DOHH2 (cell line): ENCODE measurements around the gene ADAMTS8.

ENCODE experiments used
- H3F3A ChIP-seq: fragments of 200-600 bp; sonication (generic), shearing (Covaris generic); 2 replicates; pipeline ENCODE4 v1.6.0; 2016; ENCODE audit warnings: antibody characterized with exemption, mild to moderate bottlenecking; ENCODE audit not compliant: control insufficient read depth, insufficient read depth
- H3K27ac ChIP-seq: fragments of 200-600 bp; sonication (generic); 2 replicates; pipeline ENCODE4 v1.5.1; 2014; ENCODE audit warnings: low read depth, mild to moderate bottlenecking, low read length, moderate library complexity
- H3K27me3 ChIP-seq: fragments of 200-600 bp; sonication (generic); 2 replicates; pipeline ENCODE4 v1.6.1; 2014; ENCODE audit warnings: mild to moderate bottlenecking, low read length, mixed read lengths; ENCODE audit not compliant: control insufficient read depth
- H3K36me3 ChIP-seq: fragments of 200-600 bp; sonication (generic); 2 replicates; pipeline ENCODE4 v1.6.1; 2014; ENCODE audit warnings: mild to moderate bottlenecking, low read length, moderate library complexity, mixed read lengths; ENCODE audit not compliant: control insufficient read depth
- H3K4me1 ChIP-seq: fragments of 200-600 bp; sonication (generic); 2 replicates; pipeline ENCODE4 v1.6.1; 2014; ENCODE audit warnings: mild to moderate bottlenecking, low read length, mixed read lengths; ENCODE audit not compliant: control insufficient read depth
- H3K4me2 ChIP-seq: fragments of 200-600 bp; sonication (generic); 2 replicates; pipeline ENCODE4 v1.6.0; 2014; ENCODE audit warnings: mild to moderate bottlenecking, low read length, moderate library complexity
- H3K4me3 ChIP-seq: fragments of 200-600 bp; sonication (generic); 2 replicates; pipeline ENCODE4 v1.5.1; 2014; ENCODE audit warnings: mild to moderate bottlenecking, low read length, mixed read lengths
- H3K79me2 ChIP-seq: fragments of 200-600 bp; sonication (generic); 2 replicates; pipeline ENCODE4 v1.6.1; 2014; ENCODE audit warnings: mild to moderate bottlenecking, low read length, mixed read lengths; ENCODE audit not compliant: control insufficient read depth
- H3K9me2 ChIP-seq: fragments of 200-600 bp; sonication (generic); replicated peaks from 2 replicates; pipeline ENCODE4 v1.6.1; 2014; ENCODE audit warnings: mild to moderate bottlenecking, low read length, mixed read lengths; ENCODE audit not compliant: control insufficient read depth
- H3K9me3 ChIP-seq: fragments of 200-600 bp; sonication (generic); 2 replicates; pipeline ENCODE4 v1.6.1; 2014; ENCODE audit warnings: antibody characterized with exemption, low read length, mixed read lengths; ENCODE audit not compliant: control insufficient read depth, insufficient read depth
- H4K20me1 ChIP-seq: fragments of 200-600 bp; sonication (generic); 2 replicates; pipeline ENCODE4 v1.6.0; 2014; ENCODE audit warnings: low read depth, mild to moderate bottlenecking, antibody characterized with exemption, low read length, moderate library complexity; ENCODE audit not compliant: control insufficient read depth, insufficient read depth
- CTCF ChIP-seq: fragments of 200-600 bp; sonication (generic); IDR thresholded peaks from one replicate; pipeline ENCODE4 v1.5.1; 2014; ENCODE audit warnings: antibody characterized with exemption, mild to moderate bottlenecking, low read depth, low read length; ENCODE audit not compliant: poor library complexity, severe bottlenecking
- EZH2phosphoT487 ChIP-seq: fragments of 200-600 bp; sonication (generic); IDR thresholded peaks from 2 replicates; pipeline ENCODE4 v1.6.1; 2017; ENCODE audit warnings: borderline replicate concordance, mild to moderate bottlenecking, antibody characterized with exemption, low read length, moderate library complexity, mixed read lengths

The ADAMTS8 gene

GRCh38 chr11:130442737-130443136 is 14.3 kb upstream of the ADAMTS8 start:
- no peak overlapping the region for H3K4me3 ChIP-seq
- H3K27me3 ChIP-seq, result no peaks in the 10 kb centered on the region
- H3K9me2 ChIP-seq, result no peaks in the 10 kb centered on the region
- no peak overlapping the region for H3K4me2 ChIP-seq
- H3K27ac ChIP-seq, result no peak overlapping the region
- H3K36me3 ChIP-seq, result no peaks in the 10 kb centered on the region
- TF ChIP-seq CTCF (no peak), EZH2phosphoT487 (no peak)
- H3K9me3 ChIP-seq, result no peaks in the 10 kb centered on the region
- no peaks in the 10 kb centered on the region for H3K79me2 ChIP-seq
- H3K4me1 ChIP-seq, result 0 out of 2 replicates have a peak, but pooled peaks cover 3% of the 10 kb centered on the region
- H4K20me1 ChIP-seq, result no peaks in the 10 kb centered on the region
- no peaks in the 10 kb centered on the region for H3F3A ChIP-seq

- 0 out of 2 replicates have a peak, but pooled peaks cover 3% of the 10 kb centered on the region for H3K4me1 ChIP-seq
- TF ChIP-seq EZH2phosphoT487 (no peak), CTCF (no peak)
Measured at GRCh38 chr11:130441719-130442118, 13.3 kb upstream of the ADAMTS8 start.

GRCh38 chr11:130439876-130440275 is 11.5 kb upstream of the ADAMTS8 start:
- Histone ChIP-seq H3K36me3 (no peaks in the 10 kb centered on the region), H3K4me2 (no peak overlapping the region), H3K4me1 (0 out of 2 replicates have a peak, but pooled peaks cover 3% of the 10 kb centered on the region), H3K9me3 (no peaks in the 10 kb centered on the region), H3K9me2 (no peaks in the 10 kb centered on the region), H3K79me2 (no peaks in the 10 kb centered on the region), H3K27me3 (peaks cover 10% of the 10 kb centered on the region), H4K20me1 (no peaks in the 10 kb centered on the region), H3K27ac (no peak overlapping the region), H3F3A (no peaks in the 10 kb centered on the region), H3K4me3 (no peak overlapping the region)
- TF ChIP-seq EZH2phosphoT487, result no peak
- TF ChIP-seq CTCF, result no peak

More at GRCh38 chr11:130441719-130442118, 13.3 kb upstream of the ADAMTS8 start:
- Histone ChIP-seq H3K27me3 (no peaks in the 10 kb centered on the region; the same call in 1 of the 2 replicates), H3K9me3 (no peaks in the 10 kb centered on the region), H3K9me2 (no peaks in the 10 kb centered on the region), H4K20me1 (no peaks in the 10 kb centered on the region), H3K36me3 (no peaks in the 10 kb centered on the region), H3K4me3 (no peak overlapping the region), H3K79me2 (no peaks in the 10 kb centered on the region), H3K27ac (no peak overlapping the region), H3F3A (no peaks in the 10 kb centered on the region), H3K4me2 (no peak overlapping the region)
